ENCODE results near the gene MYO7B. TPM values are rescaled to one million over a fixed set of nuclear protein-coding genes. Genes with fewer than 3 reads are reported as not detected.
"Not testable (repeated sequence)": the region's sequence is repeated elsewhere in the genome, so short reads cannot be mapped to it uniquely, and the experiment has no call there.

The MYO7B gene
- total RNA-seq, 1 donor from 2014 or later = 0.29 TPM

DNA sequence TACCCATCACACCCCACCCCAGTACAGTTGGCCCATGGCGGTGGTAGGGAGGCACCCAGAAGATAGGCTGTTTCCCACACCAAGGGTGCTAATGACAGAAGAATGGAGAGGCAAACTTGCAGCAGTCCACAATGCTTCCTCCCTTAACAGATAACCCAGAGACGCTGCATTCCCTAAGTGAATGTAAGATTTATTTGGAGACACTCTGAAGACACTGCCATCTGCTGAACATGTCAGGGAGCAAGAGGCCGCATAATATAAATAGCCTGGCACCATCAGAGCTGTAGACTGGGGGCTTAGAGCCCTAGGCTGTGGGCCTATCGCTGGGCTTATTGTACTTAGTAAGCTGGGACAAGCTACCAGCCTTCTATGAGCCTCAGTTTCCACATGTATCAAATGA, 7.0 kb upstream of the MYO7B start:
- no peak overlapping the region for H3K27ac Mint-ChIP-seq (ENCODE audit: unreplicated experiment)
- no peaks in the 10 kb centered on the region for H3K36me3 Mint-ChIP-seq (ENCODE audit: unreplicated experiment)
- DNase-seq = no peak
- H3K4me1 Mint-ChIP-seq (ENCODE audit: low read depth, unreplicated experiment) = peaks cover 6% of the 10 kb centered on the region
- H3K27me3 Mint-ChIP-seq (ENCODE audit: unreplicated experiment) = peaks cover 4% of the 10 kb centered on the region
- peaks cover 7% of the 10 kb centered on the region for H3K9me3 Mint-ChIP-seq (ENCODE audit: unreplicated experiment)
- H3K4me3 Mint-ChIP-seq (ENCODE audit: unreplicated experiment) = no peak overlapping the region
- TF ChIP-seq, protein P1, sequence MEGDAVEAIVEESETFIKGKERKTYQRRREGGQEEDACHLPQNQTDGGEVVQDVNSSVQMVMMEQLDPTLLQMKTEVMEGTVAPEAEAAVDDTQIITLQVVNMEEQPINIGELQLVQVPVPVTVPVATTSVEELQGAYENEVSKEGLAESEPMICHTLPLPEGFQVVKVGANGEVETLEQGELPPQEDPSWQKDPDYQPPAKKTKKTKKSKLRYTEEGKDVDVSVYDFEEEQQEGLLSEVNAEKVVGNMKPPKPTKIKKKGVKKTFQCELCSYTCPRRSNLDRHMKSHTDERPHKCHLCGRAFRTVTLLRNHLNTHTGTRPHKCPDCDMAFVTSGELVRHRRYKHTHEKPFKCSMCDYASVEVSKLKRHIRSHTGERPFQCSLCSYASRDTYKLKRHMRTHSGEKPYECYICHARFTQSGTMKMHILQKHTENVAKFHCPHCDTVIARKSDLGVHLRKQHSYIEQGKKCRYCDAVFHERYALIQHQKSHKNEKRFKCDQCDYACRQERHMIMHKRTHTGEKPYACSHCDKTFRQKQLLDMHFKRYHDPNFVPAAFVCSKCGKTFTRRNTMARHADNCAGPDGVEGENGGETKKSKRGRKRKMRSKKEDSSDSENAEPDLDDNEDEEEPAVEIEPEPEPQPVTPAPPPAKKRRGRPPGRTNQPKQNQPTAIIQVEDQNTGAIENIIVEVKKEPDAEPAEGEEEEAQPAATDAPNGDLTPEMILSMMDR (IDR thresholded peaks at IDR 0.05; ENCODE audit: partially characterized antibody, unreplicated experiment) = no peak

GRCh38 chr2:127529416-127529815, 6.1 kb upstream of the MYO7B start:
- not testable (repeated sequence) for H3K27me3 Mint-ChIP-seq (ENCODE audit: unreplicated experiment); H3K4me1 Mint-ChIP-seq (ENCODE audit: low read depth, unreplicated experiment); H3K4me3 Mint-ChIP-seq (ENCODE audit: unreplicated experiment); DNase-seq; H3K27ac Mint-ChIP-seq (ENCODE audit: unreplicated experiment); H3K36me3 Mint-ChIP-seq (ENCODE audit: unreplicated experiment); H3K9me3 Mint-ChIP-seq (ENCODE audit: unreplicated experiment)

DNA sequence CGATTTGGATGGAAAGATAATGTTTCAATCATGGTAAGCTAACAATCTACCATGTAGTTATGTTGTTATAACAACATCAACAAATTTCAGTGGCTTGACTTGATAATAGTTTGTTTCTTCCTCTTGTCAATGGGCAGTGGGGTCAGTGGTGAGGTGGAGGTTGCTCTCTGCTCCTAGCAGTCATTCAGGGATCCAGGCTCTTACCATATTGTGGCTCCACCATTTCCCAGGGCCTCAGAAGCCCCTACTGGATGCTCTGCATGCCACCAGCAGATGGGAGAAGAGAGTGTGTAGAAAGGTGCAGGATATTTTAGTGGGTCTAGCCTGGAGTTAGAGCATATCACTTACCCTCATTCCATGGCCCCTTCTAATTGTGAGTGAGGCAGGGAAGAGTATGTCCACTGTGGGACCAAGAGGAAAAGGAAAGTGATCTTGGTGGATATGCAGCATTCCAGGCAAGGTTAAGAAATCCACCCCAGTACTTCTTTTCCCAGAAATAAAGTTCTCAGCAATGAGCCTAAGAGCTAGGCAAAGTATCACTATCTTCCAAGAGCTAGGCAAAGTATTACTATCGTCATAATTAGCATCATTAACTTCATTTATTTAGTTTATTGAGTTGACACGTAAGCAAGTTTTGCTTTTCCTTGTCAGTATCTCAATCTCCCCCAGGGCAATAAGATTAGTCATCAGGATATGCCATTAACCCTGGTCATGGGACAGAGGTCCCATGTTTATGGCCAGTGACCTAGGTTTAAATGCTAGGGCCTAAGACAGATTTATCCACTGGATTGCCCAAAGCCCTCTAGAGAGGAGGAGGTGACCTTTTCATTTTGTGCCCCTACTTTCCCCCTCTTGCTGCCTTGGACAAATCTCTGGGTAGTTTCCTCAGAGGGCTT, 5.0 kb upstream of the MYO7B start:
- Mint-ChIP-seq H3K9me3 (ENCODE audit: unreplicated experiment) (peaks cover 7% of the 10 kb centered on the region), H3K4me1 (ENCODE audit: low read depth, unreplicated experiment) (peaks cover 6% of the 10 kb centered on the region), H3K27me3 (ENCODE audit: unreplicated experiment) (peaks cover 4% of the 10 kb centered on the region), H3K36me3 (ENCODE audit: unreplicated experiment) (no peaks in the 10 kb centered on the region), H3K4me3 (ENCODE audit: unreplicated experiment) (no peak overlapping the region), H3K27ac (ENCODE audit: unreplicated experiment) (no peak overlapping the region)
- TF ChIP-seq, protein P1 (IDR thresholded peaks at IDR 0.05; ENCODE audit: partially characterized antibody, unreplicated experiment) = no peak
- DNase-seq = no peak

- peaks cover 5% of the 10 kb centered on the region for H3K9me3 Mint-ChIP-seq (ENCODE audit: unreplicated experiment)
- H3K36me3 Mint-ChIP-seq (ENCODE audit: unreplicated experiment) = no peaks in the 10 kb centered on the region
- no peak for DNase-seq
- TF ChIP-seq, protein P1 (IDR thresholded peaks at IDR 0.05; ENCODE audit: partially characterized antibody, unreplicated experiment) = no peak
- peaks cover 4% of the 10 kb centered on the region for H3K27me3 Mint-ChIP-seq (ENCODE audit: unreplicated experiment)
- H3K4me1 Mint-ChIP-seq (ENCODE audit: low read depth, unreplicated experiment) = peaks cover 6% of the 10 kb centered on the region
- no peak overlapping the region for H3K4me3 Mint-ChIP-seq (ENCODE audit: unreplicated experiment)
- H3K27ac Mint-ChIP-seq (ENCODE audit: unreplicated experiment) = no peak overlapping the region
Measured at GRCh38 chr2:127531221-127531648, 4.2 kb upstream of the MYO7B start.

DNA sequence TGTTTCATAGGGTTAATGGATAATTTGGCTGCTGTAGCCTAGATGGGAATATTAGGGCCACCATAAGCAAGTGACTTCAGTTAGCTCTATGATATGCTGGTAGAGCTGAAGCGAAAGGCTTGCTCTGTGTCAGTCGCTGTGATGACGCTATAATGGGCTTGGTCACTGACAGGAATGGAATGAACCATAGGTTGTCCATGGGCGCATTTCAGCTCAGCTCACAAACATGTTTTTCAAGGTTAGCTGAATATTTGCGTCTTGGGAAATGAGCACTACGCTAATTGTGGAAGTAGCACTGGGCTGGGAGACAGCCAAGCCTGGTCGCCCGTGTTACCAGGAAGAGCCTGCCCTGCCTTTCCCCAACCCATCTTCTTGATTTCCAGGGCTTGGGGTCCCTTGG, 3.2 kb upstream of the MYO7B start:
- Mint-ChIP-seq H3K36me3 (ENCODE audit: unreplicated experiment) (no peaks in the 10 kb centered on the region), H3K4me3 (ENCODE audit: unreplicated experiment) (no peak overlapping the region), H3K27ac (ENCODE audit: unreplicated experiment) (no peak overlapping the region), H3K9me3 (ENCODE audit: unreplicated experiment) (peaks cover 3% of the 10 kb centered on the region), H3K4me1 (ENCODE audit: low read depth, unreplicated experiment) (peaks cover under 1% of the 10 kb centered on the region), H3K27me3 (ENCODE audit: unreplicated experiment) (peaks cover 2% of the 10 kb centered on the region)
- TF ChIP-seq, protein P1 (IDR thresholded peaks at IDR 0.05; ENCODE audit: partially characterized antibody, unreplicated experiment) = no peak
- no peak for DNase-seq

Measured in glutamatergic neuron (in vitro differentiated cells).